Right lobe of liver (tissue), 4 donors: ENCODE measurements around the gene WRNIP1.

ENCODE experiments used
- POLR2A ChIP-seq: fragments of 450-650 bp; IDR thresholded peaks from one replicate; pipeline ENCODE4 v1.6.1; 2017; ENCODE audit warnings: antibody characterized with exemption, mild to moderate bottlenecking
- TF ChIP-seq, protein P1 (sequence below), 4 donors: fragments of 200-600 bp in 3 of 4; fragments of 450-650 bp in 1 of 4; IDR thresholded peaks; one replicate each; pipeline versions ENCODE4 v1.5.1 to v1.8.0; 2016 to 2022; ENCODE audit warnings: antibody characterized with exemption in 4 of 4, mild to moderate bottlenecking in 2 of 4
- donor health status: DM: no; HTN: no; CAD: no.
- donor health status: DM: no; HTN: no; CAD: no.
- donor health status: DM: no; HTN: yes; CAD: no.

DNA sequence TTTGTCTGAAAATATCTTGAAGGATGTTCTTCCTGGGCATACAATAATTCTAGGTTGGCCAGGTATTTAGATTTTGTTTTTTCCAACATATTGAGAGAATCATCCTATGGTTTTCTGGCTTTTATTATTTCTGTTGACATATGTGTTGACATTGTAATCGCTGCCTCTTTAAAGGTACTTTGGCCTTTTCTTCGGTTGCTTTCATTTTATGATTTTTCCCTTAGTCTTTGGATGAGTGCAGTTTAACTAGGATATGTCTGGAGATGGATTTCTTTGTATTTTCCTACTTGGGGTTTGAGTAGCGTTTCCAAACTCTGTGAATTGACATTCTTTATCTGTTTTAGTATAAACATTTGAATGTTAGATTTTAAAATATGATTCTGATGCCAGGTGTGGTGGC is 65.0 kb downstream of the WRNIP1 start:
- TF ChIP-seq, protein P1, sequence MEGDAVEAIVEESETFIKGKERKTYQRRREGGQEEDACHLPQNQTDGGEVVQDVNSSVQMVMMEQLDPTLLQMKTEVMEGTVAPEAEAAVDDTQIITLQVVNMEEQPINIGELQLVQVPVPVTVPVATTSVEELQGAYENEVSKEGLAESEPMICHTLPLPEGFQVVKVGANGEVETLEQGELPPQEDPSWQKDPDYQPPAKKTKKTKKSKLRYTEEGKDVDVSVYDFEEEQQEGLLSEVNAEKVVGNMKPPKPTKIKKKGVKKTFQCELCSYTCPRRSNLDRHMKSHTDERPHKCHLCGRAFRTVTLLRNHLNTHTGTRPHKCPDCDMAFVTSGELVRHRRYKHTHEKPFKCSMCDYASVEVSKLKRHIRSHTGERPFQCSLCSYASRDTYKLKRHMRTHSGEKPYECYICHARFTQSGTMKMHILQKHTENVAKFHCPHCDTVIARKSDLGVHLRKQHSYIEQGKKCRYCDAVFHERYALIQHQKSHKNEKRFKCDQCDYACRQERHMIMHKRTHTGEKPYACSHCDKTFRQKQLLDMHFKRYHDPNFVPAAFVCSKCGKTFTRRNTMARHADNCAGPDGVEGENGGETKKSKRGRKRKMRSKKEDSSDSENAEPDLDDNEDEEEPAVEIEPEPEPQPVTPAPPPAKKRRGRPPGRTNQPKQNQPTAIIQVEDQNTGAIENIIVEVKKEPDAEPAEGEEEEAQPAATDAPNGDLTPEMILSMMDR (IDR thresholded peaks at IDR 0.05) = no peak
- TF ChIP-seq POLR2A = no peak
